ENCODE data around the gene FDPS. TPM values are rescaled to one million over a fixed set of nuclear protein-coding genes. Genes with fewer than 3 reads are reported as not detected.

The FDPS gene
- total RNA-seq = 100 to 1,000 TPM; 238 to 242 TPM

DNA sequence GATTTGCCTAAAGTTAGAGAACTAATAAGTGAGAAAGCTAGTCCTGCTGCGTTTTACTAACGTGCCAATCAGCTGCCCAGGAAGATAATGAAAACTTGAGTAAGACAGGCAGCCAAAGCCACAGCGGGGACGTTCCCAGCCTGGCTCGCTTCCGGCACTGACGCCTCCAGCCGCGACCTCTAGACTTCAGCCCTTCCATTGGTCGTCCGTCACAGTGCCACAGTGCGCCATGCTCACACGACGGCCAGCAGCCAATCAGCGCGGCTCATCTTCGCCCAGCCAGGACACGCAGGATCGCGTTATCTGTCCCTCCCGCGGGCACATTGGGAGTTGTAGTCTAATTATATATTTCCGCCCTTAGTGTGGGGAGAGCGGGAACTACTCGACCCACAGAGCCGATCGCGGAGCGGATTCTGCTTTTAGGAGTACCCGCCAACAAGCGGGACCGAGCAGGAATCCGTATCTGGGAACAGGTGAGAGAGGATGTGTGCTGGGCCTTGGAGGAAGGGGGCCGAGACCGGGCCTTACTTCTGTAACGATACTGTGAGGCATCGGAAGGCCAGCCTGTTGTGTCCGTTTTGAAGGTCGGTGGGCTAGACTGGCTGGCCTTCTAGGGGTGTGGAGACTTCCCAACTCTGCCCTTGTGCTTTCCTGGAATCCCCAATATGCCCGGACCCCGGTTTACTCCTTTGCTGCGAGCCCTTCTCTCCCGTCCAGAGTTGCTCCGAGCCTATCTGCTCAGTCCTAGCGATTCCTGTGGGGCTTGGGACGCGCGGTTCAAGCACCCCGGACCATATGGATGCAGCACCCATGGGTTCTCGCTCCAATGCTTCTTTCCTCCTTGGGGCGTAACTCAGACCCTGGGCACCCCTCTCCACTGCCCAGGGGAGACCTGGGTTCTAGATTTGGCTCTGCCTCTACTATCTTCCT, at the start of gene FDPS:
FDPS (plus strand) TSS at position 374 of the 930 bp plus-strand sequence. CDS start 924 bp downstream, outside the sequence.
- H3K27ac Mint-ChIP-seq = peak within 1 kb of the TSS; percentile 99

GRCh38 chr1:155260276-155260675, 48.4 kb upstream of the FDPS start:
- Mint-ChIP-seq H3K27ac (no peak overlapping the region), H3K4me3 (no peak overlapping the region), H3K36me3 (peaks cover 16% of the 10 kb centered on the region), H3K27me3 (no peaks in the 10 kb centered on the region), H3K4me1 (peaks cover 38% of the 10 kb centered on the region), H3K9me3 (no peaks in the 10 kb centered on the region)
- ATAC-seq (ENCODE audit: low read depth) = no peak
- POLR2A ChIA-PET = interaction anchor here (1.3 to 4.4 kb wide), 5 partner anchors 9 to 62 kb away, joined by 4 to 35 read pairs (median 8); partner anchors contain the start of gene CLK2
- DNase-seq = no peak

More for the DNA sequence above, at the start of gene FDPS:
- DNase-seq (peak; percentile 91), ATAC-seq (ENCODE audit: low read depth) (peak; percentile 100)
- H3K9me3 Mint-ChIP-seq = no peaks in the 10 kb centered on the region
- H3K36me3 Mint-ChIP-seq = peaks cover 28% of the 10 kb centered on the region
- H3K4me1 Mint-ChIP-seq = peaks cover 26% of the 10 kb centered on the region
- peak within 1 kb of the TSS; percentile 98 for H3K4me3 Mint-ChIP-seq
- peaks cover 2% of the 10 kb centered on the region for H3K27me3 Mint-ChIP-seq
- POLR2A ChIA-PET = interaction anchor here (0.6 to 2.1 kb wide), 9 partner anchors 14 to 136 kb away, joined by 3 to 22 read pairs (median 6); partner anchors contain the start of genes CLK2, KRTCAP2, RUSC1 and SCAMP3

- DNase-seq (no peak), ATAC-seq (ENCODE audit: low read depth) (peak; percentile 30)
- Mint-ChIP-seq H3K4me1 (peaks cover 35% of the 10 kb centered on the region), H3K36me3 (peaks cover 22% of the 10 kb centered on the region), H3K9me3 (no peaks in the 10 kb centered on the region), H3K4me3 (peak overlapping the region; percentile 97), H3K27ac (peak overlapping the region; percentile 93), H3K27me3 (no peaks in the 10 kb centered on the region)
- POLR2A ChIA-PET = interaction anchor here (1.0 to 4.4 kb wide), 14 partner anchors 10 to 301 kb away, joined by 3 to 35 read pairs (median 6); partner anchors contain the start of genes ASH1L, CLK2 and FDPS
Observed at GRCh38 chr1:155261493-155261851, 47.2 kb upstream of the FDPS start.

- DNase-seq (peak; percentile 81), ATAC-seq (ENCODE audit: low read depth) (peak; percentile 96)
- Mint-ChIP-seq H3K36me3 (peaks cover 22% of the 10 kb centered on the region), H3K27me3 (no peaks in the 10 kb centered on the region), H3K4me3 (peak within 1 kb of the TSS; percentile 97), H3K9me3 (no peaks in the 10 kb centered on the region), H3K27ac (peak within 1 kb of the TSS; percentile 93), H3K4me1 (peaks cover 35% of the 10 kb centered on the region)
- POLR2A ChIA-PET = interaction anchor here (0.8 to 4.4 kb wide), 15 partner anchors 9 to 301 kb away, joined by 3 to 35 read pairs (median 5); partner anchors contain the start of genes ASH1L, CLK2 and FDPS
Observed at GRCh38 chr1:155261852-155262673, 46.6 kb upstream of the FDPS start, which contains the start of gene SCAMP3. SCAMP3 (minus strand) TSS chr1:155262360; CDS start chr1:155262151, 209 bp downstream.

DNA sequence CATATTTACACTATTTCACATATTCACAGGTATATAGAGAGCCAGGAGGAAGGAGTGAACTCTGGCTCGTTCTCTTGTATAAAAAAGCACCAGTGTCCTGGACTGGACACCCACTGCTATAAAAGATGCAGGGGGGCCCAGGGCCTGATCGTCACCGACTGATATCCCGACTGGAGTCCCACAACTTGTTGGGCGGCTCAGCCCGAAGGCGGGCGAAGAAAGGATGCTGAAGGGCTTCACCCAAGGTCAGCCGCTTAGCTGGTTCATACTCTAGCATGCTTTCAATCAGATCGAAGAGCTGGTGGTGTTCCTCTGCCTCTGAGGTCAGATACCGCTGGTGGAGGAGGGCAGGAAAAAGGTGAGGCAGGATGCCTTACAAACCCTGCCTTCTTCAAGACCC, 45.6 kb upstream of the FDPS start:
- Mint-ChIP-seq H3K36me3 (peaks cover 22% of the 10 kb centered on the region), H3K4me1 (peaks cover 35% of the 10 kb centered on the region), H3K27ac (no peak overlapping the region), H3K9me3 (no peaks in the 10 kb centered on the region), H3K27me3 (no peaks in the 10 kb centered on the region), H3K4me3 (no peak overlapping the region)
- POLR2A ChIA-PET = interaction anchor here (0.8 to 1.5 kb wide), 3 partner anchors 8 to 61 kb away, joined by 3 to 9 read pairs (median 4); partner anchors contain the start of genes CLK2 and ENTREP3
- ATAC-seq (ENCODE audit: low read depth) (no peak), DNase-seq (no peak)

DNA sequence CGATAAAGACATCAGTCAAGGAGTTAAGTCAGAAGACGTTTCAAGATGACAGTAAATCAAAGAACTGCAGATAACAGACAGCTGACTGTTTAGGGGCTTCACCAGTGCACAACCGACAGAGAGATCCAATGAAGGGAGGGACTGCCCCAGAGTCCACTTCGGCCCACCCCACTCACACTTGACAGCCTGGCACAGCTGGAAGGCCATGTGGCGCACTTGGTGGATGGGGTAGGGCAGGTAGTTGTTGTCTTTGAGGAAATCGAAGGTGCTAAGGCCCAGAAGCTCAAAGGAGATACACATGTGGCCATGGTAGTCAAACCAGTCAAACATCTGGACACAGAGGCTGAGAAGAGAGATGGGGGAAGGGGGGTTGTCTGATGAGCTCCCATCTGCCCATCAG, 42.1 kb upstream of the FDPS start:
- H3K36me3 Mint-ChIP-seq = peaks cover 22% of the 10 kb centered on the region
- peaks cover 28% of the 10 kb centered on the region for H3K4me1 Mint-ChIP-seq
- H3K9me3 Mint-ChIP-seq = no peaks in the 10 kb centered on the region
- H3K4me3 Mint-ChIP-seq = no peak overlapping the region
- POLR2A ChIA-PET = interaction anchor here (1.1 to 1.2 kb wide), 2 partner anchors 57 to 296 kb away, joined by 3 to 4 read pairs; partner anchors contain the start of gene ASH1L
- H3K27ac Mint-ChIP-seq = peak overlapping the region; percentile 60
- DNase-seq (no peak), ATAC-seq (ENCODE audit: low read depth) (no peak)
- H3K27me3 Mint-ChIP-seq = no peaks in the 10 kb centered on the region

- peaks cover 27% of the 10 kb centered on the region for H3K4me1 Mint-ChIP-seq
- POLR2A ChIA-PET = interaction anchor here (0.8 kb wide), 1 partner anchor 57 kb away, joined by 3 read pairs; no protein-coding TSS in a partner anchor
- no peak overlapping the region for H3K27ac Mint-ChIP-seq
- H3K9me3 Mint-ChIP-seq = no peaks in the 10 kb centered on the region
- peaks cover 25% of the 10 kb centered on the region for H3K36me3 Mint-ChIP-seq
- no peak for ATAC-seq (ENCODE audit: low read depth)
- H3K27me3 Mint-ChIP-seq = no peaks in the 10 kb centered on the region
- H3K4me3 Mint-ChIP-seq = no peak overlapping the region
- DNase-seq = no peak
Observed at GRCh38 chr1:155267373-155267772, 41.3 kb upstream of the FDPS start.

DNA sequence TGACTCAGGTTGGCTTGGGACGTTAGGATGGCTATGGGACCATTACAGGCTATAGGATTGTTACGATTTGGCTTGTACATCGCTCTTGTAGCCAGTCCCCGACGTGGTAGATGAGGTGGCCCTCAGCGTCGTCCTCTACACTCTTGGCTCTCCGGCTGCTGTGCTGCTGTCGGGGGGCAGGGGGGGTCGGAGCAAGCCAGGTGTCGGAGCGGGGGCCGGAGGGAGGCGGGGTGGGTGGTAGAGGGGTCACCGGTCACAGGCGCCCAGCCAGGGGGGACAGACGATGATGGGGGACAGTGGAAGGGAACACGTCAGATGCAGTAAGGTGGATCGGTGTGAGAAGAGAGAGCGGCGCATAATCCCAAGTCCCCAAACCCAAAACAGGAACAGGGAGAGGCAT, 40.0 kb upstream of the FDPS start:
- Mint-ChIP-seq H3K4me1 (peaks cover 22% of the 10 kb centered on the region), H3K27ac (no peak overlapping the region), H3K27me3 (no peaks in the 10 kb centered on the region), H3K36me3 (peaks cover 29% of the 10 kb centered on the region), H3K4me3 (no peak overlapping the region), H3K9me3 (no peaks in the 10 kb centered on the region)
- POLR2A ChIA-PET = no interaction called here
- ATAC-seq (ENCODE audit: low read depth) = no peak
- no peak for DNase-seq

- H3K4me1 Mint-ChIP-seq = peaks cover 22% of the 10 kb centered on the region
- H3K4me3 Mint-ChIP-seq = no peak overlapping the region
- H3K27ac Mint-ChIP-seq = no peak overlapping the region
- H3K27me3 Mint-ChIP-seq = no peaks in the 10 kb centered on the region
- POLR2A ChIA-PET = interaction anchor here (0.6 kb wide), 1 partner anchor 12 kb away, joined by 3 read pairs; no protein-coding TSS in a partner anchor
- DNase-seq (no peak), ATAC-seq (ENCODE audit: low read depth) (no peak)
- H3K36me3 Mint-ChIP-seq = peaks cover 26% of the 10 kb centered on the region
- no peaks in the 10 kb centered on the region for H3K9me3 Mint-ChIP-seq
Observed at GRCh38 chr1:155269381-155269780, 39.3 kb upstream of the FDPS start.

GRCh38 chr1:155272466-155273342, 36.0 kb upstream of the FDPS start:
- H3K36me3 Mint-ChIP-seq = peaks cover 17% of the 10 kb centered on the region
- peaks cover 30% of the 10 kb centered on the region for H3K4me1 Mint-ChIP-seq
- no peaks in the 10 kb centered on the region for H3K9me3 Mint-ChIP-seq
- no peaks in the 10 kb centered on the region for H3K27me3 Mint-ChIP-seq
- DNase-seq = no peak
- peak overlapping the region; percentile 92 for H3K27ac Mint-ChIP-seq
- peak; percentile 31 for ATAC-seq (ENCODE audit: low read depth)
- peak overlapping the region; percentile 97 for H3K4me3 Mint-ChIP-seq
- POLR2A ChIA-PET = interaction anchor here (0.6 to 3.2 kb wide), 14 partner anchors 8 to 51 kb away, joined by 3 to 34 read pairs (median 6); partner anchors contain the start of genes ENTREP3, FDPS and SCAMP3

DNA sequence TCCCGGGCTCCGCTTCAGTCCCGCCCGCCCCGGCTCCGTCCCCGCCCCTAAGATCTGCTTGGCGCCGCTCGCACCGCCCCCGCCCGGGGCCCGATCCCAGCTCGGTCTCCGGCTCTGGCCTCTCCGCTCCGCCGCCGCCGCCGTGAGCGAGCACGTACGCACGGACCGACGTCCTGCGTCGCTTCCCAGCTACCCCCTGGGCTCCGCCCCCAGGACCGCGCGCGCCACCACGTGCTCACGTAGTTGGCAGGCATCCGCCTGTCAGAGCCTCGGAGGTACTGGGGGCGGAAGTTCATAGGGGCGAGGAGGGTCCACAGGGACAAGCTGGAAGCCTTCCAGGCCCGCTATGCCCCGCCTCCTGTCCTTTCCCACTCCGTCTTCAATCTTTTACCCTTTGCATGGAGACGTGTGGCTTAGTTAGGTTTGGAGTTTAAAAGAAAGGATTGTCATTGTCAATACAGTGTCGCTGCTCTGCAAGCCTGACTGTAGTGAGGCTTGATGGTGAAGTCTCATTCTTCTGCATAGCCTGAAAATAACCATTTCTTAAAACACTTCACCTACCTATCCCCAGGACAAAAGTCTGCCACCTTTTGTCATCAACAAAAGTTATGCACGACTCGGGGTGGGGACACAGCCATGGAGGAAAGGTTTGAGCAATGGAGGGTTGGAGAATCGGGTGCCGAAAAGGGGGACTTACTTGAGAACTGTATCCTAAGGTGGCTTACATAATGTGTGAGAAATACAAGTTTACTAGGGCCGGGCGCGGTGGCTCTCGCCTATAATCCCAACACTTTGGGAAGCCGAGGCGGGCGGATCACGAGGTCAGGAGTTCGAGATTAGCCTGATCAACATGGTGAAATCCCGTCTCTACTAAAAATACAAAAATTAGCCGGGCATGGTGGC, 35.1 kb upstream of the FDPS start, which contains the start of gene CLK2:
CLK2 (minus strand) TSS at position 162 of the 903 bp plus-strand sequence. CDS start 2,527 bp downstream, outside the sequence.
- peak; percentile 84 for ATAC-seq (ENCODE audit: low read depth)
- Mint-ChIP-seq H3K27ac (peak within 1 kb of the TSS; percentile 93), H3K27me3 (no peaks in the 10 kb centered on the region), H3K36me3 (peaks cover 17% of the 10 kb centered on the region), H3K9me3 (no peaks in the 10 kb centered on the region), H3K4me3 (peak within 1 kb of the TSS; percentile 97), H3K4me1 (peaks cover 32% of the 10 kb centered on the region)
- POLR2A ChIA-PET = interaction anchor here (0.6 to 3.2 kb wide), 16 partner anchors 9 to 66 kb away, joined by 3 to 34 read pairs (median 6); partner anchors contain the start of genes ENTREP3, FDPS and SCAMP3
- DNase-seq = peak; percentile 95
